ENCODE data around the gene CFAP300.

DNA sequence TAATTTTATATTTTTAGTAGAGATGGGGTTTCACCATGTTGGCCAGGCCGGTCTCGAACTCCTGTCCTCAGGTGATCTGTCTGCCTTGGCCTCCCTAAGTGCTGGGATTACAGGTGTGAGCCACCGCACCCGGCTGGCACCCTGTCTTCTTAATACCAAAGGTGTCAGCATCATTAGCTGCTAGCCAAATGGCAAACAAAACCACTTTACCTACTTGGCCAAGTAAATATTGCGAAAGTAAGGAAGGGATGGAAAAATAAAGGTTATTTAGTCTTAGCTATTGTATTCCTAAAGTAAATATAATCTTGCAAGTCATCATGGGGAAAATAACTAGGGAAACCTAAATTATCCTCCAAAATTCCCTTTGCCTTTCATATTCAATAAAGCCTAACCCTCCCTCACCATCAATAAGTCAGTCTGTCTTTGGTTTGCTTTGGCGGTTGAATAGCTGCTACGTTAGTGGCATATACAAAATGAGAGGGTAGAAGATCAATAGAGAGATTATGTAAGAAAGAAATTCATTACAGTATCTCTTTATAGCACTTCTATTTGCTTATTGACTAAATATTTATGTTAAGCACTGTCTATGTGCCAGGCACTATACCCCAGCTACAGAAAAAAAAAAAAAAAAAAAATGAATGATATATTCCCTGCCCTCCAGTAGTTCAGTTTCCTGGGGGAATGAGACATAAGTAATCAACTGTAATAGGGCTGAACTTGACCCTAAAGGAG, 40.2 kb upstream of the CFAP300 start:
- TF ChIP-seq EZH2 (IDR thresholded peaks at IDR 0.05), result no peak
- no peak for TF ChIP-seq POLR2AphosphoS5 (IDR thresholded peaks at IDR 0.05; ENCODE audit: borderline replicate concordance, low read depth, low read length)
- no peak for TF ChIP-seq FOXP2 (optimal IDR thresholded peaks at IDR 0.05; ENCODE audit: control extremely low read depth, extremely low read length, insufficient read depth)
